NCI-H2171 (cell line): ENCODE measurements around the gene LHFPL3.
"Not testable (repeated sequence)": the region's sequence is repeated elsewhere in the genome, so short reads cannot be mapped to it uniquely, and the experiment has no call there.

Source experiments
- DNase-seq: peaks from one replicate; lab custom pipeline; 2025; lab: John Stamatoyannopoulos, UW

The LHFPL3 gene

DNA sequence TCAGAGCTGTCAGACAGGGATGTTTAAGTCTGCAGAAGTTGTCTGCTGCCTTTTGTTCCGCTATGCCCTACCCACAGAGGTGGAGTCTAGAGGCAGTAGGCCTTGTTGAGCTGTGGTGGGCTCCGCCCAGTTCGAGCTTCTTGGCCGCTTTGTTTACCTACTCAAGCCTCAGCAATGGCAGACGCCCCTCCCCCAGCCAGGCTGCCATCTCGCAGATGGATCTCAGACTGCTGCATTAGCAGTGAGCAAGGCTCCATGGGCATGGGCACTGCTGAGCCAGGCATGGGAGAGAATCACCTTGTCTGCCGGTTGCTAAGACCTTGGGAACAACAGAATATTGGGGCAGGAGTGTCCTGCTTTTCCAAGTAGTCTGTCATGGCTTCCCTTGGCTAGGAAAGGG is 267.2 kb downstream of the LHFPL3 start:
- not testable (repeated sequence) for DNase-seq

DNA sequence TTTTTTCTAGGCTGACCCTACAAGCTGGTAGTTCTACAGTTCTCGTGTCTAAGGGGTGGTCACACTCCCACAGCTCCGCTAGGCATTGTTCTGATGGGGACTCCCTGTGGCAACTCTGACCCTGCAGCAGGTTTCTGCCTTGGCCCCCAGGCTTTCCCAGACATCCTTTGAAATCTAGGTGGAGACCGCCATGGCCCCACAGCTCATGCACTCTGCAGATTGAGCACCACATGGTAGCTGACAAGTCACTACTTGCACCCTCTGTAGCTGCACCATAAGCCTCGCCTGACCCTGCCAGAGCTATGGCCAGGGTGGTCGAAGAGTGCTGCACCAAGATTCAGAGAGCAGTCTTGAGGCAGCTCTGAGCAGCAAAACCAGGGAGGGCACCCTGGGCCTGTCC is 275.6 kb downstream of the LHFPL3 start:
- DNase-seq = no peak

DNA sequence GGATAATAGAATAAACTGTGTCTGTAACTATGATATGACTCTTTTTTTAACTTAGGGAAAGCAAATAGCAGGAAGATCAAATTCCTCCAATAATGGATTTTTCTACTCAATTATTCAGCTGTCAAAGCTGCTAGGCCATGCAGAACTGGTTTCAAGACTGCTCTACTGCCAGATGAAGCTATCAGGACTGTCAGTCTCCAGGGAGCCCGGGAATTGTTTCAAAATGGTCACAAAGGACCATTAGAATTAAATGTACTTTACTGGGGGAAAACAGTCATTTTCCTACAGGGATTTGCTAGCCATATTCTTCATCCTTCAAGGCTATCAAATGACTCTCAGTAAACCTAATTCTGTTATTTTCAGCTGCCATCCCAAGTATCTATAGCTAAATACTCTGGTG is 276.3 kb downstream of the LHFPL3 start:
- peak; percentile 49 for DNase-seq

DNA sequence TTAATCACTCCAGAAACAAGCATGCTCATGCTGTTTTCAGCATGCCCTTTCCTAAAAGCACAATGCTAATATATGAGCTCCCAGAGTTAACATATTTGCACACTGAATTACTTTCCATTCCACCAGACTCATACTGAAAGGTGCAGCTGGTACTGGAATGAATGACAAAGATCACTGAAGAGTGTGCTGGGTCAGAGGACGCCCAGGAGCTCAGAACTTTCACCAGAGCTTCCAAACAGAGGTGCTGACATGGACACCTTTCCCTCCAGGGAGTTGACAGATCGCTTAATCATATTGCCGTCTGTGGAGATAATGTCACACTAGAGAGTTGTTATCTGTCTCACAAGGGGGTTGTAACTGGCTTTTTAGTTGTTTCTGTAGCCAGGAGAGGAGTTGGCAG is 292.9 kb downstream of the LHFPL3 start:
- no peak for DNase-seq

DNA sequence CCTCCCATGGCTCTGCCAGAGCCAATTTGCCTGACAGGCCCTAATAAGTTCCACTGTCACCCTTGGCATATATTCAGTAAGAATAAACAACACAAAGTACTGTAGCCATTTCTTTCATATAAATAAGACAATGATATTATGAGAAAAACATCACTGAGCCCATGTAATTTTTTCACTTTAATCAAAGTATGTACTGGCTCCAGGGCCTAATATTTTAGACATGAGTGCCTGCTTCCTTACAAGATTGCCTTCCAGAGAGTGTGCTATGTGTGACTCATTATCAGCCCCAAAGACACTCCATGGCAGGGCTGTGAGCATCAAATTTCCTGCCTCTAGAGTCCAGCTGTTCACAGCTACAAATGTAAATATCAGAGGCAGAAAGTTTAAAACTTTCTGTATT is 297.6 kb downstream of the LHFPL3 start:
- peak; percentile 32 for DNase-seq

DNA sequence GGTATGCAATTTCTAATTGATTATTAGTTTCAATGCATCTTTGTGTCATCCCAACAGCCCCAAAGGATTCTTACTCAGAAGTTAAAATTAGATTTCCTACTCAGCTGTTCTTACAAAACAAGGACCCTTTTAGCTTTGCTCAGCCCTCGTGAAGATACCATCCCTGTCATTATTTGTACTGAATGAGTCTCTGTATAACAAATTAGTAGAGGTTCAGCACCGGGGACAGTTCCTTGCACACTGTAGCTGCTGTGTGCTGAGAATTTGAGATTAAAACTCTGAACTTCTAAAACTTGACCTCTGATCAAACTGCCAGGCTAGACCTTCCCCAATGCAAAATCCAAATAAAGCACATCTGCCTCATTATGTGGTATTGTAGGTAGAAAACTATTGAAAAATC is 299.1 kb downstream of the LHFPL3 start:
- DNase-seq = no peak

DNA sequence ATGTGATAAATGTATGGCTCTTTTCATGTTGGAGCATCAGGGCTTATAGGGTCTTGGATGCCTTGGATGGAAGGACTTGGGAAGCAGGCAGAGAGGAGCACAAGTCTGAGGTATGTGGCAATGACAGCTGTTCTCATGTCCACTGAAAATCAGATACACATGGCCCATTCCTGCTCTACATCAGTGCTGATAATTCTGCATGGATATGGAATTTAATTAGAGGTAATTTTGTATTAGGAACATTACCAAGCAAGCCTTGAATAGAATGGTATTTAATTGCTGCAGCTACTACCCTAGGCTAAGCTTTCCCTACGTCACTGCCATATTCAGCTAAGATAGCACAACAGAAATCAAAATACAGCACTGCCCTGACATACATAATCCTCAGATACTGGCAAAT is 299.6 kb downstream of the LHFPL3 start:
- no peak for DNase-seq

DNA sequence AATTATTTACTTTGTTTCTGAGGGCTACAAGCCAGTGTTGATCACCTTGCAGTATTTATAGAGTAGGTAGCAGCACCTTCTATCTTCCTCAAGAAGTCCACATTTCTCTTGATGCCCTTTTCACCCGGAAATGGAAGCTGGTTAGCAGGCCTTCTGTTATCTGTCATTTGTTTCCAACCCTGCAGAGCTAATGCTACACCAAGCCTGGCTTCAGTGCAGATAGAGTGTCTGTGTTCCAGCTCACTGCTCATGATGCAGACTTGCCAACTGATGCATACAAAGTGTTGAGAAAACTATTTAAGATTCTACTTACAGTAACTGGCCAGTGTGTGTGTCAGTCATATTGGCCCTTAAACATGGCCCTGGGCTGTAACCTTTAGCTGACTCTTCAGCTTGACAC is 301.0 kb downstream of the LHFPL3 start:
- no peak for DNase-seq

DNA sequence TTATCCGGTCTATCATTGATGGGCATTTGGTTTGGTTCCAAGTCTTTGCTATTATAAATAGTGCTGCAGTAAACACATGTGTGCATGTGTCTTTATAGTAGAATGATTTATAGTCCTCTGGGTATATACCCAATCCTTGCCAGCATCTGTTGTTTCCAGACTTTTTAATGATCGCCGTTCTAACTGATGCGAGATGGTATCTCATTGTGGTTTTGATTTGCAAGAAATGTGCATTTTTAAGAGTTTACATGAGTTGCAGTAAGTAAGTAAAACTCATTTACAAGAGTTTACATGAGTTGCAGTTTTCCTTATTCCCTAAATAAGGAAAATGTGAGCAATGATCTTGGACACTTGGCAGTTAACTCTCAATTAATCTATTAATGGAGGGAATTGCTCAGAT is 312.1 kb downstream of the LHFPL3 start:
- no peak for DNase-seq

DNA sequence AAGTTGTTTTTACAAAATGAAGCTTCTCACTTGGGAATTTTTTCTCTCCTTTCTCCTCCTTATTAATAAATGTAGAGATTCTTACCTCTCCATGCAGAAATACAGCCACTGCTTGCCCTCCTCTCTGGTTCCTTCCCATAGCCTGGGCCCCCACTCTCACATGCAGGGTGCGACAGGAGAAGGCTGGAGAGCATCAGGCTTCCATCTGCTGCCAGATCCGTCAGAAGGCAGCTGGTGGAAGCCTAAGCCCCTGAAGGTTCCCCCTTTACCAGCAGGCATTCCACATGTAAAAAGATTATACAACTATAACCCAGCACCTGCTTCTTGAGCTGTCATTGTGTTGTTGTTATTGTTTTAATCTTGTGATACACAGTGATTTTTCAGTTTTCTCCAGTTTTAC is 314.2 kb downstream of the LHFPL3 start:
- peak; percentile 53 for DNase-seq

DNA sequence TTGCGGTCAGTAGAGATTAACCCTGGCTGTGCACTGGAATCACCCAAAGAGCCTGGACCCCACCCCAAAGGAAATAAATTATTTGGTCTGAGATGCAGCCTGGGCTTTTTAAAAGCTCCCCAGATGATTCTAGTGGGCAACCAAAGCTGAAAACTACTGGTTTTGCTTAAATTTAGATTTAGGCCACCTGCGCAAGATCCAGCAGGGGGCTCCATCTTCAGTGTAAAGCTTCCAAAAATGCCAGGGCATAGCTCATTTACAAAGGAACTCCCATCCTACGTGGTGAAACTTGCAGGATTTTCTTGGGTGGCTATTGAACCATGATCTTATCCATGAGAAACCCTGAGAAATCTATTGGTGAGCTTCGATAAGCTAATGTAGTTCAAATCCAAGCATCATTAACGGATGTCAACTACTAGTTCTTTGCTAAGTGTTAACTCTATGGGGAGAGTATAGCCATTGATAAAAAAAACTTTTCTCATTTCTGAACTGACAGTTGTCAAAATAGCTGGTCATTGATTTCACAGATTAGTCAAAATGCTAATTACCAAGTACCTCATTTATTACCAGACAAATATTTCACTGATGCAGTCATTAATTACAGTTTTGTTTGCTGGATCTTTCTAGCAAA is 315.3 kb downstream of the LHFPL3 start:
- no peak for DNase-seq

DNA sequence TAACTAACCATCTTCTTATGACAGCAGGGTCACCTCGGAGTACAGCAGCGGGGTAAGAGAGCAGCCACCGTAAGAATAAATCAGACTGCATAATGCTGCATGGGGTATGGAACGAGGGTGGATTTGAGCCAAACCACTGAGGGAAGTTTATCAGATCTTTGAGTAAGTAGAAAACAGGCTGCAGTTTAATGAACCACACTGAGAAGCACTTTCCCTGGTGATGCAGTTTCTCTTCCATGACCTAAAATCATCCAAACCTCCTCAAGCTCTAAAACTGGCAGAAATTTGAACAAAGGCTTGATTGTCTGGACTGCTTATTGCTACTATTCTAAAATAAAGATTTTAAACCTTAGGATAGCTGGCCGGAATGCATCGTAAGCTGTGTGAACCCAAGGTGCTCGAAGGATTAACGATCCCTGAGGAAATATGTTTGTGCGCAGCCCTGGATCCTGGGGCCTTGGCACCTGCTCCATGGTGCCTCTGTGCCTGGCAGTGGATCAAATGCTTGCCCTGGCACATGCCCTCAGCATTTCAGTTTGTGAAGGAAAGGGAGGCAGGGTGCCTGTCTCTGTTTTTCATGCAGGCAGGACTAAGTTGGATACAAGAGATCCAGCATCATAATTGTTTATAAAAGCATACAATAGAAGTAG is 322.7 kb downstream of the LHFPL3 start:
- DNase-seq = no peak

DNA sequence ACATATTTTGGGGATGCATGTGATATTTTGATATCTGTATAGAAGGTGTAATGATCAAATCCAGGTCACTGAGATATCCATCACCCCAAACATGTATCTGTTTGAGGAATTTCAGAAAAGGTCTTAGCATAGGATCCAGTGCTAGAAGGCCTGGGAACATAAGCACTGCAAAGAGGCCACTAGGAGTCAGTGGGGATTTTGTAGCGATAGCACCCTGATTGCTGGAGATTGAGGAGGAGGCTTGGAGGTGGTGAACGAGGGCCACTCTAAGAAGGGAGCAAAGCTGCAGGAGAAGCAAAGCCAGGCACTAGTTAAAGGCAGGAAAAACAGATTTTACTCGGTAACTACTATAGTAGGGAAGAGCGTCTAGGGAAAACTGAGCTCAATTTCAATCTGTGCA is 324.0 kb downstream of the LHFPL3 start:
- no peak for DNase-seq

DNA sequence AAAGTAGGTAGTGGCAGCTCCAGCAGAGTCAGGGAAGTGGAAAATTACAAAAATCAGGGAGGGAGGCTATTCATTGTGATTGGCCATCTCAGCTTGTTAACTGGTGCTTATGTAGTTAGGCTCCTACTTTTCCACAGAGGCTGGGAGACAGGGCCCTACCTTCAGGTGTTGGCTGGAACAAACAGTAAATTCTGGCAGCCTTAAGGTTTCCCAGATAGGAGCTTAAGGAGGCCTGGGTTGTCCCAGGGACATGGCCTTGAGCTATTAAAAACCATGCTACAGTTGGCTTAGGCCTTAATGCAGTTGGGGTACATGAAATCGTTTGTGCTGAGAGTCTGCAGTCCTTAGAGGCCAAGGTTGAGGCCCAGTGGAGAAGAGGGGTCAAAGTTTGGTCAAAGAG is 324.5 kb downstream of the LHFPL3 start:
- no peak for DNase-seq

DNA sequence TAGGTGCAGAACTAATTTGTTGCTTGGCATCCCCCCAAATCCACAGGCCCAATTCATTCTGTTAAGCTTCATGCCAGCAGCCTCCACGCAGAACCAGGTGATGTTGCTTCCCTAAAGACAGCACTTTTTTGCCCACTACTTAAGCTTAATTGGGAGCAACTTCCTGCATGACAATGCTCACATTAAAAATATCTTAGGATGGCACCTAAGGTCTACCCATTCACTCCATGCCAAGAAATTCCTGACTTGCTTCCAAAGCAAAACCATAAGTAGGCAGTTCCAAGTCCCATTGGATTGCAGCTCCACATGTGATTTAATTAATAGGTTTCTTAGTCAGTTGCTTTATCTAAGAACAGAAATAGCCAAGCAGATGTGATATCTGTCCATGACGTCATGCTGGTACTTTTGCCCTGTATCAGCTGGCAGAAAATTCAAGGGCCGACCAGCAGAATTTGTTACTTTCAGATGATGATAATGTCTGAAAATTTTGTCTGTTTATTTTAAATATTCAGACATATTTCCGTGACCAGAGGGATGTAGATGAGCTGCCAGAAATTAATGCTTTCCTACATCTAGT is 325.5 kb downstream of the LHFPL3 start:
- no peak for DNase-seq

DNA sequence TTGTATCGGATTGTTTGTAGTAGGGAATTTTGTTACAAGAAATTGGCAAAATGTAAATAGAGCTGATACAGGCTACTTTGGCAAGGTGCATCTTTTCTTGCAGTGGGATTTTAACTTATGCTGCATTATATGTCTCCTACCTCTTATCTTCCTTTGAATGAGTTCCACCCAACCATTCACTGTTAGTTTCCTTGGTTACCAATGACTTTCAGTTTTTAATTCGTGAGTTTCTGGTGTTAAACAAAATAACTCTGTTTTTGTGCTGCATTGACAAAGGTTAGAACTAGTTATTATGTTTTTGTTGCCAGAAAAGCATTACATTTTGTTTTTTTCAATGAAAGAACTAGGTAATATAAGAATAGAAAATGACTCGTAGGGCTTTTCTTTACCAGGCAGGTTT is 327.2 kb downstream of the LHFPL3 start:
- no peak for DNase-seq

DNA sequence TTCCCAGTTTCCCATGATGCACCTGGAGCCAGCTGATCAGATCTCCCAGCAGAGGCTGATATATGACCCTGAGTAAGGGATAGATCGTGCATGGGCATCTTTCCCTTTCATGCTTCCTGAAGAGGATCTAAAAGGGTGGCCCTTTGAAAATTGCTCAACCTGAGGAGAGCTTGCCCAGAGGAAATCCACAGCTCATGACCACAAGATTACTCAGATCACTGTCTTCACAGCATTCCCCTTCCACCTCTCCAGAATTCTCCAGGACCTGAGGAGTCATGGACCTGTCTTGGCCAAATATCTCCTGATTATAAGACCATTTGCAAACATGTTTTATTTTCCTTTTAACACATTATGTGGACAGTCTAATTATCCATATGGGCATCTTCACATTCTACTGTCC is 328.1 kb downstream of the LHFPL3 start:
- DNase-seq = no peak

DNA sequence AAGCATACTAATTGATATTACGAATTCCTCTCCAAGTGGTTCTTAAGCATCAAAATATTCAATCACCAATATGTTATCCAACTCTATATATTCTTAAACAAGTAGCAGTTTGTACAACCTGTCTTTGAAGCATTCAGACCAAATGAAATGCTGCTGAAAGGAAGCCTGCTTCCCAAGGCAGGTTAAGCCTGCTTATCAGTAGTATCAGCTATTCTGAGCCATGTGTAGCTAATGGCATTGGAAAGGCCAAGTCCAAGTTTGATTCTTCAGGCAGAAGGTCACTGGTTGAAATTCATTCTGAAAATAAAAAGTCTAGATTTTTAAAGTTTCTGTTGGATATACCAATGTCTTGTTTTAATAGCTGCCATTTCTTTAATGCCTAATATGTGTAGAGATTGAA is 328.7 kb downstream of the LHFPL3 start:
- no peak for DNase-seq

DNA sequence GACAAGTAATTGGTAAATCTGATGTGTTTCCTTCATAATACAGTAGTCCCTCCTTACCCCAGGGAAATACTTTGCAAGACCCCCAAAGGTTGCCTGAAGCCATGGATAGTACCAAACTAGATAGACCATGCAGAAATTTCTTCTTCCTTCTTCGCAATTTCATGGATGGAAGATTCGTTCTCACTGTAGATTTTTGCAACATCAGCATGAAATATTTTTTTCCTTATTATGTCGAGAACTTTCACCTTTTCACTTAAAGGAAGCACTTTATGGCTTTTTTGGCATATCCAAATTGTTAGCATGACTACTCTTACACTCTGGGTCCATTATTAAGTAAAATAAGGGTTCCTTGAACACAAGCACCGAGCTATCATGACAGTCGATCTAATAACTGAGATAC is 333.2 kb downstream of the LHFPL3 start:
- DNase-seq = no peak

DNA sequence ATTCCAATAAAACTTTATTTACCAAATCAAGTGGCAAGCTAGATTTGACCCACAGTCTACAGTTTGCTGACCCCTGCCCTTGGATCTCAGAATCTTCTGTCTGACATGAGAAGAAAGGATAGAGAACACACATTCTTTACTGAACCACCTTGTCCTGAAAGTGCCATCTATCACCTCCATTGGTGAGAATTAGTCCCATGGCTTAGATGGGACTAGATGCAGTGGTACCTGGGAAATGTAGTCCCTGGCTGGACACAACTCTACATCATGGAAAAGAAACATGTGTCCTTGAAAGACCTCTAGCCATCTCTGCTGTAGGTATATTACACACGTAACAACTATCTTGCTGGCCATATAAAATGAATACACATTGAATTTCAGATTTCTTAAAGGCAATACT is 336.2 kb downstream of the LHFPL3 start:
- no peak for DNase-seq

DNA sequence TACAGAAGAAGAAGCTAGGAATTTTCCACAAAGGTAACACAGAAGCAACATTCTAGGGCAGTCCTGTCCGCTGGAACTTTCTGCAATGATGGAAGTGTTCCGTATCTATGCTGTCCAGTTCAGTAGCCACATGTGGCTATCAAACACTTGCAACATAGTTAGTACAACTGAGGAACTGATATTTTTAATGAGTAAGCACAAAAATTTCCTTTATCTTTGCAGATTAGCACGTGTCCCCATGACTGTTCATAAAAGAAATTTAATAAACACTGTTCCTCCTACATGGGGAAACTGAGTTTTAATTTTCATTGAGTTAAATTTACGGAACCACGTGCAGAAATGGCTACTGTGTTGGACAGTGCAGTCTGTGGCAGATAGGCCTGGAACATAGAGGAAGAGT is 349.2 kb downstream of the LHFPL3 start:
- no peak for DNase-seq

DNA sequence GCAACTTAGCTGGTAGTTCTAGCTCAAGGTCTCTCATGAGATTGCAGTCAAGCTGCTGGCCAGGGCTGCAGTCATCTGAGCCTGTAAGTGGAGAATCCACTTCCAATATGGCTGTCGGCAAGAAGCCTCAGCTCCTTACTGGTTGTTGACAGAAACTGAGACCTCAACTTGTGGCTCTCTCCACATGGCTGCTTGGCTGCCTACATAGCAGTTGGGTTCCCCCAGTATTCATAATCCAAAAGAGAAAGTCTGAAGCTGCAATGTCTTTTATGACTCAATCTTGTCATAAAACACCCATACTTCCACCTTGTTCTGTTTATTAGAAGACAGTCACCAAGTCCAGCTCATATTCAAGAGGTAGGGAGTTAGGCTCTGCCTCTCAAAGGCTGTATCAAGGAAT is 350.7 kb downstream of the LHFPL3 start:
- no peak for DNase-seq

DNA sequence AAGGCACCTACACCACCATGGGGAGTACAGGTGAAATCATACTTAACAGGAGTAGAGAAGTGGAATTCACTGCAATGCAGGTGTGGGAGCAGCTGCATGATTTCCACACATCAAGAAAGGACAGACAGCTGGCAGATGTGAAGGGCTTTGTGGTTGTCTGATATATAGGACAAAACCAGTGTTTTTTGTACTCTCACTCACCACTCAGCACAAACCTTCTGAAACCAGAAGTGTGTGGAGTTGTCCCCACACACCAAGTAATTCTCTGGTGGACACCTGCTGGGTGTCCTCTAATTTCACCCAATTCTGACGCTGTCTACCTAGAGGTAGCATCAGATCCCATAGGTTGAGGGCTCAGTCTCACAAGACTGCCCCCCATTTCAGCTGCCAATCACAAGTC is 357.9 kb downstream of the LHFPL3 start:
- no peak for DNase-seq

DNA sequence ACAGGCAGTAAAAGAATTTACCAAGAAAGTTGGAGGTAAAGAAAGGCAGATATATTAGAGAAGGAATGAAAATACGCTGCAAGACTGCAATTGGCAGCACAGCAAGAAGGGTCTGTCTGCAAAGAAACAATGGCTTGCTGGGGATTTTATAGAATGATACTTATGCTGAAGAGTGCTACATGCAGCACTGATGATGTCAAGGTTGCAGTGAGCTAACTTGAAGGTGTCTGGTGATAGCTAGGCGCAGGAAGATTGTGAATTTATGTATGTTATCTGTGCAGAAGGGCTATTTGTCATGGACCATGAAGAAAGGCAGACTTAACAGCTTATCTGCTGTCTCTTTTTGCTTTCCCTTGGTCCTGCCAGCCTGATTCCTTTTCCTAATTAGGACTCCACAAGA is 366.3 kb downstream of the LHFPL3 start:
- no peak for DNase-seq
